ENCODE data around the gene RFX2. TPM values are rescaled to one million over a fixed set of nuclear protein-coding genes. Genes with fewer than 3 reads are reported as not detected.

RFX2 gene
- total RNA-seq, 4 donors from 2014 or later: 25.5 to 49.9 (median 32.8) TPM

- H3K4me3 ChIP-seq: no peak overlapping the region
- intact Hi-C loops (cut with DNase I): no loop called here
- H3K36me3 ChIP-seq: peaks cover 40 to 80% (median 58%) of the 10 kb centered on the region in 4 donors
- H3K9me3 ChIP-seq: no peaks in the 10 kb centered on the region
- no peak overlapping the region for H3K27ac ChIP-seq (replicated peaks in 1 of 4)
- H3K4me1 ChIP-seq: no peaks in the 10 kb centered on the region
- DNase-seq (ENCODE audit: extremely low spot score): no peak
- WGBS: 86% methylated on average over 18 of the region's 18 CpGs
- no peaks in the 10 kb centered on the region for H3K27me3 ChIP-seq
- no peak for TF ChIP-seq CTCF (IDR thresholded peaks at IDR 0.05)
- no peak for TF ChIP-seq POLR2AphosphoS5 (IDR thresholded peaks at IDR 0.05)
- TF ChIP-seq EP300 (IDR thresholded peaks at IDR 0.05): no peak
- TF ChIP-seq POLR2A (IDR thresholded peaks at IDR 0.05; ENCODE audit: low read depth): no peak
These were observed 97.7 kb downstream of the RFX2 start for GRCh38 chr19:6012426-6013170.

- no peaks in the 10 kb centered on the region for H3K4me1 ChIP-seq
- no peak overlapping the region for H3K4me3 ChIP-seq
- WGBS: no CpG with 5 or more reads among the region's 1 CpG
- intact Hi-C loops (cut with DNase I): no loop called here
- TF ChIP-seq POLR2A (IDR thresholded peaks at IDR 0.05; ENCODE audit: low read depth) (no peak), POLR2AphosphoS5 (IDR thresholded peaks at IDR 0.05) (no peak), CTCF (IDR thresholded peaks at IDR 0.05) (no peak), EP300 (IDR thresholded peaks at IDR 0.05) (no peak)
- no peaks in the 10 kb centered on the region for H3K27me3 ChIP-seq
- no peaks in the 10 kb centered on the region for H3K9me3 ChIP-seq
- DNase-seq (ENCODE audit: extremely low spot score): no peak
- no peak overlapping the region for H3K27ac ChIP-seq (replicated peaks in 1 of 4)
- peaks cover 48 to 88% (median 66%) of the 10 kb centered on the region in 4 donors for H3K36me3 ChIP-seq
These were observed 98.5 kb downstream of the RFX2 start for GRCh38 chr19:6011794-6012193.

- no peak overlapping the region for H3K27ac ChIP-seq (replicated peaks in 1 of 4)
- H3K36me3 ChIP-seq: peaks cover 50 to 93% (median 72%) of the 10 kb centered on the region in 4 donors
- 65% methylated on average over 10 of the region's 10 CpGs for WGBS
- no peak for DNase-seq (ENCODE audit: extremely low spot score)
- TF ChIP-seq POLR2A (IDR thresholded peaks at IDR 0.05; ENCODE audit: low read depth): no peak
- no peak for TF ChIP-seq EP300 (IDR thresholded peaks at IDR 0.05)
- TF ChIP-seq CTCF (IDR thresholded peaks at IDR 0.05): no peak
- no peaks in the 10 kb centered on the region for H3K27me3 ChIP-seq
- no peaks in the 10 kb centered on the region for H3K9me3 ChIP-seq
- intact Hi-C loops (cut with DNase I): no loop called here
- H3K4me1 ChIP-seq: no peaks in the 10 kb centered on the region
- no peak overlapping the region for H3K4me3 ChIP-seq
These were observed 99.1 kb downstream of the RFX2 start for GRCh38 chr19:6011206-6011605.

- Histone ChIP-seq H3K9me3 (no peaks in the 10 kb centered on the region), H3K4me3 (no peak overlapping the region), H3K4me1 (no peaks in the 10 kb centered on the region), H3K27me3 (no peaks in the 10 kb centered on the region), H3K36me3 (peaks cover 55 to 94% (median 77%) of the 10 kb centered on the region in 4 donors), H3K27ac (replicated peaks in 1 of 4) (no peak overlapping the region)
- TF ChIP-seq CTCF (IDR thresholded peaks at IDR 0.05) (no peak), POLR2AphosphoS5 (IDR thresholded peaks at IDR 0.05) (no peak), EP300 (IDR thresholded peaks at IDR 0.05) (no peak), POLR2A (IDR thresholded peaks at IDR 0.05; ENCODE audit: low read depth) (no peak)
- WGBS: 92% methylated on average over 15 of the region's 16 CpGs
- no peak for DNase-seq (ENCODE audit: extremely low spot score)
- intact Hi-C loops (cut with DNase I): no loop called here
These were observed 100.2 kb downstream of the RFX2 start for GRCh38 chr19:6010107-6010506.

- Histone ChIP-seq H3K27me3 (no peaks in the 10 kb centered on the region), H3K4me1 (no peaks in the 10 kb centered on the region), H3K36me3 (peaks cover 62 to 95% (median 84%) of the 10 kb centered on the region in 4 donors), H3K27ac (replicated peaks in 1 of 4) (no peak overlapping the region), H3K9me3 (no peaks in the 10 kb centered on the region), H3K4me3 (no peak overlapping the region)
- intact Hi-C loops (cut with DNase I): no loop called here
- TF ChIP-seq EP300 (IDR thresholded peaks at IDR 0.05): no peak
- 85% methylated on average over 23 of the region's 26 CpGs for WGBS
- no peak for DNase-seq (ENCODE audit: extremely low spot score)
These were observed 102.4 kb downstream of the RFX2 start for GRCh38 chr19:6007866-6008265.
